Hematopoietic multipotent progenitor cell treated with erythropoietin and hydrocortisone succinate and interleukin-3 and kit ligand, for 4 days (in vitro differentiated cells): ENCODE results near the gene ZFYVE28.
A peak's percentile ranks its signal among the peaks of the same experiment; 100 is the strongest.
"Not testable (repeated sequence)": the region's sequence is repeated elsewhere in the genome, so short reads cannot be mapped to it uniquely, and the experiment has no call there.

ENCODE experiments used
- DNase-seq: peaks from one replicate; pipeline ENCODE4 v3.0.0-alpha.2; 2015

The ZFYVE28 gene

GRCh38 chr4:2390146-2390545, 28.3 kb downstream of the ZFYVE28 start:
- DNase-seq: peak; percentile 56

- no peak for DNase-seq
Observed at GRCh38 chr4:2389691-2390090, 28.8 kb downstream of the ZFYVE28 start.

GRCh38 chr4:2388429-2389182, 29.8 kb downstream of the ZFYVE28 start:
- no peak for DNase-seq

GRCh38 chr4:2387829-2388228, 30.6 kb downstream of the ZFYVE28 start:
- DNase-seq: no peak

- DNase-seq: no peak
Observed at GRCh38 chr4:2387218-2387617, 31.2 kb downstream of the ZFYVE28 start.

GRCh38 chr4:2386717-2387116, 31.7 kb downstream of the ZFYVE28 start:
- DNase-seq: no peak

- no peak for DNase-seq
Observed at GRCh38 chr4:2385516-2385915, 32.9 kb downstream of the ZFYVE28 start.

- no peak for DNase-seq
Observed at GRCh38 chr4:2384245-2384644, 34.2 kb downstream of the ZFYVE28 start.

- DNase-seq: no peak
Observed at GRCh38 chr4:2383760-2384159, 34.7 kb downstream of the ZFYVE28 start.

- peak; percentile 29 for DNase-seq
Observed at GRCh38 chr4:2383220-2383631, 35.2 kb downstream of the ZFYVE28 start.

GRCh38 chr4:2382769-2383202, 35.7 kb downstream of the ZFYVE28 start:
- peak; percentile 37 for DNase-seq

GRCh38 chr4:2380589-2380988, 37.9 kb downstream of the ZFYVE28 start:
- not testable (repeated sequence) for DNase-seq

- DNase-seq: no peak
Observed at GRCh38 chr4:2378898-2379297, 39.5 kb downstream of the ZFYVE28 start.

GRCh38 chr4:2378401-2378800, 40.0 kb downstream of the ZFYVE28 start:
- no peak for DNase-seq

GRCh38 chr4:2377241-2377640, 41.2 kb downstream of the ZFYVE28 start:
- peak; percentile 47 for DNase-seq

- DNase-seq: peak; percentile 31
Observed at GRCh38 chr4:2375427-2375826, 43.0 kb downstream of the ZFYVE28 start.

- no peak for DNase-seq
Observed at GRCh38 chr4:2373532-2373931, 44.9 kb downstream of the ZFYVE28 start.

GRCh38 chr4:2372488-2373030, 45.9 kb downstream of the ZFYVE28 start:
- DNase-seq: no peak

GRCh38 chr4:2371765-2372487, 46.5 kb downstream of the ZFYVE28 start:
- no peak for DNase-seq

- no peak for DNase-seq
Observed at GRCh38 chr4:2370597-2371320, 47.7 kb downstream of the ZFYVE28 start.

- DNase-seq: no peak
Observed at GRCh38 chr4:2368746-2369437, 49.6 kb downstream of the ZFYVE28 start.

- DNase-seq: no peak
Observed at GRCh38 chr4:2367626-2368025, 50.8 kb downstream of the ZFYVE28 start.
